DMS153 treated with DMSO at 0.1 percent for 48 hours (cell line): Measurements from ENCODE around the gene ARID1B.

ENCODE experiments used
- DNase-seq: peaks from one replicate; lab custom pipeline; 2025; ENCODE audit not compliant: unreplicated experiment; lab: John Stamatoyannopoulos, UW

ARID1B gene

DNA sequence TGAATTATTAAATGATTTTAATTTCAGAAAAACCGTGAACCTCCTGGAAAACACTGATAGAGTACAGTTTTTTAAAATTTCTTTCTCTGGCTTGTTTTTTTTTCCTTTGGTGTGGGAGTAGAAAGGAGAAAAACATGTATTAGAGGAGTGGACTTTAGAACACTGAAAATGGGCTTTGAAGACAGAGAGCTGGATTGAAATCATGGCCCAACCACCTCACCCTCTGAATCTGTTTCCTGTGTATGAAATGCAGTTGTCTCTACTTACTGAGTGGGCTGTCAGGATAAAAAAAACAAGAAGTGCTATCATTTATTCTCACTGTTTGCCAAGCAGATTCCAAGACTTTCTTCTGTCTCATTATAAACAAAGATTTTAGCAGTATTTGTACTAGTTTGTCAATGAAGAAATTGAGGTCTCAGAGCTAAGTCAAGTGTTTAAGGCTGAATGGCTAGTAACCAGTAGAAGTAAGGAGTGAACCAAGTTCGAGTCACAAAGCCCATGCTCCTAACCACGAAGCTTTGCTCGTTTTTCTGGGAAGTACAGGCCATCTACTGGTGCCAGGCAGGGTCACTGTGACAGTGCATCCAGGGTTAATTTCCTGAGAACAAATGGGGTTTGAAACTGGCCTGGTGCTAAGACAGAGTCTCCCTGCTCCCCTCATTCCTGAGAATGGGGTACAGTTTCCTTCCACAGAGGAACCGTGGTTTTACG is 289.8 kb downstream of the ARID1B start:
- no peak for DNase-seq

DNA sequence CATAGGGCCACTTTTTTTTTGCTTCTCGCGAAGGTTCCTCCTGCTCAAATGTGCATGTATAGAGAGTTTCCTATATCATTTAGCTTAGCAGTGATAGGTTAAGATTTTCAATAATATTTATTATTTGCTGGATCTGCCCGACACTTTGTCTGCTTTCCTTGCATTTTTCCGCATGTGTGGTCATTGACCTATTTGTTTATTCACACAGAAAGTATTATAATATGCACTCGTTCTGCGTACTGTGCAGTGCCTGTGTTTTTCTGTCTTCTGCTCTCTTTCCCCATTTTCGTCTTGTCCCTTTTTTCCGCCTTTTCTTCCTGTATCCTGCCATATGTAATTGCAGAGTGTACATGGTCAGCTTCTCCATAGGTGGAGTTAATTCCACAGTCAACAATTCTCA is 290.3 kb downstream of the ARID1B start:
- DNase-seq = no peak

DNA sequence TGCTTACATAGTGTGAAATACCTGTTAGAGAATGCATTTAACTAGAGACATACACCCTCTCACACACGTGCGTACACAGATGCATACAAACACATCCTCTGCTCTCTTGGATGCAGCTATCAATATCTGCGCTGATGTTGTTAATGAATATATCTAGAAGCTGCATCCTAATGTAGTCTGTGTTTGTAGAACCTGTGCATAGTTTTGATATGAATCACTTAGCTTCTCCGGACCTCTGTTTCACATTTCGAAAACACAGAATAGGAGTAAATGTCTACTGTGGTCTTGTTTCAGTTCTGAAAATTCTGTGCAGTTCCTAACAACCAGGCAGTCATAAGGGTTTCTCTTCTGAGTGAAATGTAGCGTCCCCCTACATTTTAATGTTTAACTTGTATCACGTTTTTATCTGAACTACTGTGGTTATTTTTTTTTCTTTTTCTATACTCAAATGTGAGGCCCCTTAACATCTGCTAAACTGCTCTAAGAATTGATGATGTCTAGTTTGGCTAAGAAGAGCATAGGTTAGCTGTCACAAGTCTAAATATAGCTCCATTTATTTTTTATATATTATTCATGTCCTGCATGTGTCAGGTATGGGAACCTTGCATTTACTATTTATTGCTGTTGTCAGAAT is 291.6 kb downstream of the ARID1B start:
- DNase-seq = no peak

DNA sequence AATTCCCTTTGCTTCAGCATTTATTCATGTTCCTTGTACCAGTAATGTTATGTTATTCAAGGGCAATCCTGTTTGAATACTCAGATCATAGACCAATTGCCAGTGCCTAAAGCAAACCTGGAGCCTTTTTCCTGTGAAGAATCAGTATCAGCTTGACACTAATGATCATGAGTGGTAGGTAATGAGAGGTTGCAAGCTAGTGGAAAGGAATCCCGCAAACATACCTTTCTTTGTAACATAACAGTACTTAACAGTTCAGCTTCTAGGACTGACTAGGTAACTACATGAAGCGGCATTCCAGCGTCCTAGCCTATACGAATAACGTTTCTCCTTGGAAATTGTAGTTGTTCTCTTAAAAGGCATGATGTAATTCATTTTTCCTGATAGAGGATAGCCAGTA is 292.4 kb downstream of the ARID1B start:
- DNase-seq = no peak

DNA sequence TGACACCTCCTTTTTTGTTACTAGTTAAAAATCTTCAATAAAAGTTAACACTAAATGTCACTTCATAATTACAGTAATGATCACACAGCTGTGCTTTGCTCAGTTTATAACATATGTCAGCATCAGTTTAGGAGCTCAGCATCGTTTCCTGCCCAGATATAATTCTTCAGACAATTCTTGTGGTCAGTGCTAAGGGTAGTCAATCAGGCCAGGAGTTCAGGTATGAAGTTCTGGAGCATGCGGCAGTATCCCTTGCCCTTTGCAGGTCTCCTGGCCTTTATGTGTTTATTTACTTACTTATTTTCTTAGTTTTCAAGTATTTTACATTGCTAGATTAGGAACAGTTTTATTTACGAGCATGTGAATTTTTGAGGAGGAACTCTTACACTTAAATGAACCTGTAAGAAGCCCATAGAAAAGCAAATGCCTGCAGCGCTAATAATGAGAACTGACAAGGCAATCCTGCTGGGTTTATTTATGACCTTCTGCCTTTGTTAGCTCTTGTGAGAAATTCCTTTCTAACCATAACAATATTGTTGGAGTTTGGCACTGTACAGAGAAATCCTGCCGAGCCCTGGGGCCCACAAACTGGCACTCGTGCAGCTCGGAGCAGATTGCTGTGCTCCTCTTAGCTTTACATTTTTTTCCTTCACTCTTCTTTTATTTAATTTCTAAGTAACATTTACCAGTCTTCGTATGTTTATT is 293.4 kb downstream of the ARID1B start:
- no peak for DNase-seq

DNA sequence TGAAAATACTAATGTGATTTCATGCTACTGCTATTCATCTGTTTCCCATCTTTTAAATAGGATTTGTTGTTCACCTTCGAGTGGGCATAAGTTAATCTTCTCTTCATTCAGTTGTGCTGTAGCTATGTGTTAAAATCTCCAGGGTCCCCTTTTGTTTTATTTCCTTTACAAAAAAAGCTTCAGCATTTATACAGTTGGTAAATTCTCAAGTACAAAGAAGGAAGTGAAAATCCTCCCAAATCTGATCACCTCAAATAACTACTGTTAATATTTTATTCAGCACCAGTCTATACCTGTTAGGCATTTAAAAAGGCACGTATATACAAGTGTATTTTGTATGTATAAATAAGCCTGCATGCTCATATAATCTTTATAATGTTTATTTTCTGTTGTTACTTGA is 294.9 kb downstream of the ARID1B start:
- no peak for DNase-seq

DNA sequence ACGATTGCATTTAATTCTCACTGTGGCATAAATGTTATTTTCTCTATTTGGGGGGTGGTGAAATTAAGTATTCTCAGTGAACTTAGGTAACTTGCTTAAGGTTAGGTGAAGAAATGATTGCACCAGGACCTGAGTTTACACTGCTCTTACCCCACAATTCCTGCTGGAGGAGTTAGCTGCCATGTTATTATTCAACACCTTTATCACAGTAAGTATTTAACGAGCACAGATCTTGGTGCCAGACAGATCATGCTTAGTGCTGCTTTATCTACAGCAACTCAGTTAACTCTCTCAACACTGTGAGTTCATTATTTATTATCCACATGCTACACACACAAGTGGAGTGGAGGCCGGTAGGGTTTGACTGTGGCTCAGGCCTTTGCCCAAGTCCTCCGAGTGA is 296.4 kb downstream of the ARID1B start:
- DNase-seq = no peak

DNA sequence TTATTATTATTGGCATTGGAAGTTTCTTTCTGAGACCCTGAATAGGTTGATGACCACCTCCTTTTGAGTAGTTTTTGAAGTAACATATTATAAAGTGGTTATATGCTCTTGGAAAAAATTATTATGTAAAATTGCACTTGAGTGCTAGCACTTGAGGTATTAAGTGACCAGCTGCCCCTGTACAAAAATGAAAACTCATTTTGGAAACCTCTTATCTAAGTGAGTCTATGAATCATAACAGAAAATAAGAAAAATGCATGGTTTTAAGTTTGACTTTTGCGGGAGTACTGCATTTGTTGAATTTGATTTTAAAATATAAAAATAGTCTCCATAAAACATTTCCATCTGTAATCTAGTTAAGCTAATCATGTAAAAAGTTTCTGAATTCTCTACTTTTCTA is 297.8 kb downstream of the ARID1B start:
- DNase-seq = no peak

DNA sequence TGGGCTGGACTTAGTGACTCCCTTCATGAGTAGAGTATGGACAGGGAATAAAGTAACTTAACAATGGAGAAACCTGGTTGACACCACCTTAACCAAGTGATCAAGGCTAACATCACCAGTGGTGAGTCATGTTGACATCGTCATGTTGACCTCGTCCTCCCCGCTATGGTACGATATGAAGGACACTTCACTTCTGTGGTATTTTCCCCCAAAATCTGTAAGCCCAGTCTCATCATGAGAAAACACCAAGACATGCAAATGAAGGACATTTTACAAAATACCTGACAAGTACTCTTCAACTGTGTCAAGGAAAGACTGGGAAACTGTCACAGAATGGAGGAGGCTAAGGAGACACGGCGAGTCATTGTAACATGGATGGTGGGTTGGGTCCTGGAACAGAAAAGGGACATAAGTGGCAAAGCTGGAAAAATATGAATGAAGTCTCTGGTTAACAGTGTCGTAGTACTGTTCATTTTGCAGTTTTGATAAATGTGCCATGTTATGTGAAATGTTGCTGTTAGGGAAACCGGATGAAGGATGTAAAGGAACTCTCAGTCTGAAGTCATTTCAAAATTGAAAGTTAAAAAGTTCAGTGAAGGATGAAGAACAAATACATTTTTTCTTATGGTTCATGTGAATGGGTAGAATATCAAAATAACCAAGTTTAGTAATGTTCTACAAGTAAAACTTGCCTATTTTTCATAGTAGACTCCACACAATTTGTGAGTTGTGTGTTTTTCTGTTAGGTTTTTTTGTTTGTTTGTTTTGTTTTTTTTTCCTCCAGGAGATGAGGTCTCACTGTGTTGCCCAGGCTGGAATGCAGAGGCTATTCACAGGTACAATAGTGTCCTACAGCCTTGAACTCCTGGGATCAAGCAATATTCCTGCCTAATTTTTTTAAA is 298.6 kb downstream of the ARID1B start:
- no peak for DNase-seq

DNA sequence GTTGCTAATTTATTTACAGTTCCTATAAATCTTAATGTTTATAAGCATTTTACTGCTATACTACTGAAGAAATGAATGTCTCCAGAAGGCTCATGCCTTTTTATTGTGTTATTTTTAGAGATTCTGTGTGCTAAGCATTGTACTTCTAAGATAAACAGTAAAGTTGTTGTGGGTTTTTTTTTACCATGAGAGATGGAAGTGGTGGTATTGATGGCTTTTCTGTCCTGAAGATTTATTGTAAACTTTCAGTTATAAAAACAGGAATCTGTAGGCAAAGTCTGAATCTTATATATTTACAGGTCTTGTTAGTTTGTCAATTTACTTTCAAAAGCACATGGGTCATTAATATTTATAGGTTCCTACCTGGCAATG is 299.3 kb downstream of the ARID1B start:
- DNase-seq = no peak

DNA sequence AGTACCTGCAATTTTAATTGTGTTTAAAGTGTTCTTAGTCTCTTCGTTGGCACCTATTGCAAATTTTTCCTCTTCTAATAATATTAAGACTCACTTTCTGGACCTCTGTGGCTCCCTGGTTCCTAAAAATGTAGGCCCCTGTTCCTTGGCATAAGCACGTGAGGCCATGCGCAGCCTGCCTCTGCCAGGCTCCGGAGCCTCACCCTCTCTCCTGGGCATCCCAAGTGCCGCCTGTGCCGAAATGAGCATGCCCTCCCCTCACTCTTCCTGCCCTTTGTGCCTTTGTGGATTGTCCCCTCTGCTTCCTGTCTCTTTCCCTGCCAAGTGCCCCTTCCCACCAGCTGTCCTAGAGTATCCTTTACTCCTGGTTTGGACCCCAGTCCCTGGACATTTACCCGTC is 300.1 kb downstream of the ARID1B start:
- DNase-seq = no peak

DNA sequence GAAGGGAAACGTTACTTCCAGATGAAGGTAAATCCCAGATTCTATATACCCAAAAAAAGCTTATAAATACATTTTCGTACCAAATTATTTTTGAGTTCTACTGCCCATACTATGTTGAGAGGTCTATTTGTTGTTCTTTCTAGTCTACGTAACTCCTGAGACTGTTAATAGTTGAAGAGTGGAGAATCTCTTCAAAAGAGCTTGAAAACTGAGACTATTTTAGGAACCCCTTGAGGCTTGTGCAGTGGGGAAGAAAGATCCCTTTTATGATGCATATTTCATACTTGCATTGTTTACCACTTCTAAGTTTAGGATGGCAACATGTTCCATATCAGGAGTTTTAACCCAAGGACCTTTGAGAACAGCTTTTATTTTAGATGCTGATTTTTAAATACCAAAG is 301.1 kb downstream of the ARID1B start:
- DNase-seq = no peak

DNA sequence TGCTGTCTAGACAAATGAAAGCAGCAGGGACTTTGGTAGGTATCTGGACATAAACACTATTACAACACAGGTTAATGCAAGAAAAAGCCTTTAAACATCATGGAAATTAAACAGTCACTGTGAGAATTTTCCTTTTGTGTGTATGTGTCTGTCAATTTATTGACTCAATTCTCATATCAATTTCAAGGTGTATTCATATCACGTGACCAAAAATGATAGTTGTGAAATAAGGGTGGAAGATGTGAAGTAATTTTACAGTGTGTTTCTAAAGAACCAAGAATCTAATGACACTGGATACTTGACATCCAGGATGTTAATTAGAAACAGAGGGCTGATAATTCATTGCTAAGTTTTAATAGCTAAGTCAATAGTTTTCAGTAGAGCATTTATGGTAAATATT is 302.1 kb downstream of the ARID1B start:
- DNase-seq = no peak

DNA sequence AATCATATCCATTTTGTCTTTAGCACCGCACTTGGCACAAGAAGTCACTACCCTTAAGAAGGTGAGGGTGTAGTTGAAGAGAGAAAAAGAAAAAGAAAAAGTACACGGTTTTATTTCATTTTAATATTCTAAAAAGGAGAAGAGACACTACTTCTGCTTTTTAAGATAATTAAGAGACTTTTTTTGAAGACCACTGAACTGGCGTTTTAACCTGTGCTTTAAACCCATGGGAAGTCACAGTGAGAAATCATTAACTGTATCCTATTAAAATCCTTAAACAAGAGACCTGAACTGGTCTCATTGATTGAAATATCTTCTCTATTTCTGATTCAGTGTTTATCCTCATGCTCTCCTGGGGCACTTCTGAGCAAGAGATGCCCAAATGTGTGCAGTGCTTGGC is 302.6 kb downstream of the ARID1B start:
- DNase-seq = no peak

DNA sequence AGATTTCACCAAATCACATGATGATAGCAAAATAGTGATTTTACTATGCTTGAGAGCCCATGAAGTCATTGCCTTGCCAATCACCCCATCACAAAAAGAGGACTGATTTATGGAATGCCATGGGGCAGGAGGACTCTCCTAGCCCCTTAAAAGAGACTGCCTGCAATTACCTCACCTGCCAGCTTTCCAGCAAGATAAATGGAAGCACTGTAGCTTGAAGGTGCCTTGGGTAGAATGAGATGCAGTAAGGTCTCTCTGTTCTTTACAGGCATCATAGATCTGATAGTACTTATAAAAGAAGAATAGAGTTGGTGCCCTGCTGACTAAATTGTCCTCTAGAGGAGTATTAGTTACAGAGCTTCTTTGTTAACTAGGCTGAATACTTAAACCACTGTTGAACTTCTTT is 303.8 kb downstream of the ARID1B start:
- no peak for DNase-seq

DNA sequence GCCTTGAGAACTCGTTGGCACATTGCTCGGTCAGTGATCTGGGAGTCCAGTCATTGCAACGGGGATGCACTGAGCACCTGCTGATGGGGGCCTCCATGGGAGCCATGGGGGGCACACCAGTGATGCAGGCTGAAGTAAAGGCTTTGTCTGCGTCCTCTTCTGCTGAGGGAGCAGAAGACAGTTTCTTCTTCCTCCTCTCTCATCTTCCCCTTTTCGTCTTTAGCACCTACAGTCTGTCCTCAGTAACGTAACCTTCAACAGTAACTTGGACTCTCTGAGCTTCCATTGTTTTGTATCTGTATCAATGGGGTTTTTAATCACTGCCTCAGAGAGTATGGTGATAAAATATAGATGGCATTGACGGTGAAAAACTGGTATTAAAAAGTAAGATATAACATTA is 306.2 kb downstream of the ARID1B start:
- no peak for DNase-seq

DNA sequence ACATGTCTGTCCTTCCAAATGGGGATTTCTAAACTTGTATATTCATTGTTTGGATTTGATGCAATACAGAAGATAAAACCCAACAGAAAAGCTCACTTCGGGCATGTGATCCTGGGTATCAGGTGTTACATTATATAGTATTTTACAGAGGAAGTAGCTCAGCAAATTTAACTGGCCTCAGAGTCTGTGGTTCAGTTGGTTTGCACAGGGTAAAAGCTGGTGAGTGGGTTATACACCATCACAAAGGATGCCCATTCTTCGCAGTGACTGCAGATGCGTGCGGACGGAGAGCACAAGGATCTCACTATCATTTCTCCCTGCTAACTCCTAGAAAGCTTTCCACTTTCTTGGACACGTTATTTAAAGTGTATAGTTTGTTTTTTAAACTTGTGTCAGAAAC is 309.5 kb downstream of the ARID1B start:
- DNase-seq = no peak

DNA sequence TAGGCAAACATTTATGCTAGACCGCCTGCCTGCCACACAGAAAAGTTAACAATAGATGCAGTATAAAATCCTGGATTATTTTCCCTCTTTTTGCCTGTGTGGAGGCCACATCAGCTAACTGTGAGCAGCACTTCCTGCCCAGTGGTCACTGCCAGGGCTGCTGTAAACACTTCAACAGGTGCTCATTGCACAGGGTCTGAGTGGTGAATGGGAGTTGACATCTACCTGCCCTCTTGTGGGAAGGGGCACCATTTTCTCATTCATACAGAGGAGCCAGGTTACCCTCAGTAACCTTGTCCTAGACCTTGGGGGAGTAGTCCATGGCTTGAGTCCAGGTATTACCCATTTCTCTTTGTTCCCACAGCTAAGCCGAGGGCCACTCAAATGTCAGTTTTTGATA is 310.8 kb downstream of the ARID1B start:
- DNase-seq = no peak

DNA sequence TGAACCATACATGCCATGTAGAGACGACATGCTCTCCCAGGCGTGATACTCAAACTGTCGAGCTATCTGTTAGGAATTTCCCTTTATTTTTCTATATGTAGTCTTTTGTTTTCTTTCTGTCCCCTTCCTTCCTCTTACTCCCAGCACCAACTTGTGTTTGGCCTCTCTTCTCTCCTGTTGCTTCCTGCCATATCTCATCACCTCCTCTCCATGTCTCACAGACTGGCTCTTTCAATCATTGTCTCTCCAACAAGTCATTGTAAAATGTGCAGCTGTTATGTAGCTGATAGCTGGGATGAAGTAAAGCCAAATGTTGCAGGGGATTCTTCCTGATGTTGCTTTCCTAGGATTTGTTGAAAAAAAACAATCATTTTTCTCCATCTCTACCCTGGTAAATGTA is 311.7 kb downstream of the ARID1B start:
- DNase-seq = no peak

DNA sequence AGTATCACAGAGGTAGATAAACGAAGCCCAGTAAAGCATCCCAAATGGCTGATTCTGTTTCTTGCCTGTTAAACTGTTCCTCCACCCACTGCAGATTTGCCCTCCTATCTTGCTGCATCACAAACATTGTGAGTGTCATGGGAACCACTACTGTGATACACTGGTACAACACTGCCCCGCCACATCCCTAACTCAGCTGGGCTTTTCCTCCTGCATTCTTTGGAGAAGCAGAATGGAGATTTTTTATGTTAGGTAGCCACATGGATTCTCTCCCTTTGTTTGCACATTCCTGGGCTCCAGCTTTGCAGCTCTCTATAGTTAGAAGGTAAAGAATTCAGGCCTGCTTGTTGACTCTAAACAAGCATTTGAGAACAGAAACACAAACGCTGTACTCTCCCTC is 312.1 kb downstream of the ARID1B start:
- DNase-seq = no peak

DNA sequence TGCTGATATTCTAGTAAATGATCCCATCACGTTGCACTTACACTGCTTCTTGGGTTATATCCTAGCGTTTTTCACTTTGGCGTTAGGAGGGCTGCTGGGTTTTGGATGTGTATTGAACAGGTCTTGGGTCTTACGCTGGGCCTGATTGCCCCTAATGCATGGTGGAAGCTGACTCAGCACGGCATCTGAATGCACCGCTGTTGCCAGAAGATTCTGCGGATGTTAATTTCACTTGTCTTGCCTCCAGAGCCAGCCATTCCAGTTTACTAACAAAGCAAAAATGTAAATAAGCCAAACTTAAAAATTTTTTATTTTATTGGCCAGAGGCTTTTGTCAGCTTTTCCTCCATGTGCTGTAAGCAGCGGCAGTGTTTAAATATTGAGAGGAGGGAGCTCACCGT is 312.7 kb downstream of the ARID1B start:
- no peak for DNase-seq

DNA sequence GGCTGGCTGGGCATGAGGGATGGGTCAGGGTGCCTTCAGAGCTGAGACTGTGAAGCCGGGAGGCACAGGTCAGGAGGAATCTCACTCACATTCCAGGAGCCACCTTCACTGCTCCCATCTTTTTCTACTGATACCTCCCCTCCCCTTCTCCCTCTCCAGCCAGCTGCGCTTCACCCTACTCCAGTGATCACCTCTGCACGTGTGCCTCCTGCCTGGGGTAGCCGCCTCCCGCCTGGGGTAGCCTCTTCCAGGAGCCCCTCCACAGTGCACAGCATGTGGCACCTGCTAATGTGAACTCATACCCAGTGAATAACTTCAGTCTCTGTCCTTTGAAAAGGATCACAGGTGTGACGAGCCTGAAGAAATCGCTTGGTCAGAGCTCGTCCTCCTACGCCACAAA is 313.6 kb downstream of the ARID1B start:
- no peak for DNase-seq
